GM19438 (cell line): ENCODE results near the gene ERRFI1.
A peak's percentile ranks its signal among the peaks of the same experiment; 100 is the strongest.

Experiments used
- ATAC-seq: cut with Tn5 transposase; IDR thresholded peaks from one replicate; pipeline ENCODE4 v1.9.1; 2021; ENCODE audit warnings: low read depth; ENCODE audit not compliant: unreplicated experiment

The ERRFI1 gene

DNA sequence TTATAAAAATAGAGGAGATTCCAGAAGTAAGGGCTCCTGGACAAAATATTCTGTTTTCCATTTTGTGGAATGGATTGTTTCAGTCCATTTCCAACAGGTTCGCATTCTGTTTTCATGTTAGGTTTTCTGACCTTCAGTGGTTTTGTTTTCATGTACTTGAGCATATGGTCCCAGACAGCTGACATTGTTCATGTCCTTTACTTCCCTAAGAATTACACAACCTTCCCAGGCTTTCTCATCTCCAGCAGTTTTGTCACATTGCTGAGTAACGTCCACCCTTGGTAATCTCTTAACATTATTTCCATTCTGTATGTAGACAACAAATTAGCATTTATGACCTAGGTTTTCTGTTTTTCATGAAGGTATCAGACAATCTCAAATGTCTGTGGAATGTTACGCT lies 21.0 kb upstream of the ERRFI1 start:
- no peak for ATAC-seq

DNA sequence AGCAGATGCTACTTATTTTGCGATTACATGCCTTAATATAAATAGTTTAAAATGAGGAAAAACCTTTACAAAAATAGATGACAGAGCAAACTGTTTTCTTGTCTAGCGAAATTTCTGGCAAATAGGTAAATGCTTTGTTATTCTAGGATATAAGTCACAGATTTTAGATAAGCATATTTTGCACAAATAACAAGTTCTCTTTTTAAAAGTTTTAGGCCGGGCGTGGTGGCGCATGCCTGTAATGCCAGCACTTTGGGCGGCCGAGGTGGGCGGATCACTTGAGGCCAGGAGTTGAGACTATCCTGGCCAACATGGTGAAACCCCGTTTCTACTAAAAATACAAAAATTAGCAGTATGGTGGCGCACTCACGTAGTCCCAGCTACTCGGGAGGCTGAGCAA lies 20.3 kb upstream of the ERRFI1 start:
- no peak for ATAC-seq

DNA sequence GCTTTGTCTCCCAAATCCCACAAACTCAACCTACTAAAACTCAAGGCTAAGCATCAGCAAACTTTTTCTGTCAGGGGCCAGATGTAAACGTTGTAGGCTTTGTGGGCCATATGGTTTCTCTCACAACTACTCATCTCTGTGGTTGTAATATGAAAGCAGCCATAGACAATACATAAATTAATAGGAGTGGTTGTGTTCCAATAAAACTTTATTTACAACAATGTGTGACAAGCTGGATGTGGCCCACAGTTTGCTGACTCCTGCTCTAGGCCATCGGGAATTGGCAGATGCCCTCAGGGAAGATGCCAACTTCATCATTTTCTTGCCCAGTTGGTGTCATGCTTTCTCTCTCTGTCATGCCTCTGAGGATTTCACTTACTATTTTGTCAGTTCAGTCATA lies 17.5 kb upstream of the ERRFI1 start:
- no peak for ATAC-seq

DNA sequence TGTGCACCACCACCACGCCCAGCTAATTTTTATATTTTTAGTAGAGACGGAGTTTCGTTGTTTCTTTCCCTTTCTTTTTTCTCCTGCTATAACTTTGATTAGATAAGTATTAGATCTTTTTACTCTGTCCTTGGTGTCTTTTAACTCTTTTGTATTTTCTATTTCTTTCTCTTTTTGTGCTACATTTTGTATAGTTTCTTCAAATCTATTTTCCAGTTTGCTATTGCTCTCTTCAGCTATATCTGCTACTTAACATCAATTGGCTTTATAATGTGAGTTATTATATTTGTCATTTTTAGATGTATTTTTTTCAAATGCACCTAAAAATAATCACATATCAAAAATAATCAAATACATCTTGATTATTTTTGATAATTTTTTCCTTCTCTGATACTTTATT lies 16.0 kb upstream of the ERRFI1 start:
- ATAC-seq = no peak

DNA sequence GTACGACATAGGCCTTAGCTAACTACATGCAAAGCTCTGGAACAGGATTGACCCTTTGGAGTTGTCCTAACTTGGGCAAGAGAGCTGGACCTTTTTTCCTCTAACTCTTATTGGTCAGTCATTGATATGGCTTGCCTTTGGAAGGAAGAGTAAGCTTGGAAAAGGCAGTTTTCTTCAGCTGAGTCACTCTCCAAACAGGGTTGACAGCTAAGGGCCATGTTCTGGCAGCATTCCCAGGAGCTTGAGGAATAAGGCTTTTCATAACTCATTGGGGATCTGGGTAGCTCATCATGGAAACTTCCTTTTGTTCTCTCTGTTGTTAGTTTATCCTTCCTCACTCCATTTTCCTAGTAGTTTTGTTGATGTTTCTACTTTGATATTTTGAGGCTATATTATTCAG lies 14.5 kb upstream of the ERRFI1 start:
- no peak for ATAC-seq

DNA sequence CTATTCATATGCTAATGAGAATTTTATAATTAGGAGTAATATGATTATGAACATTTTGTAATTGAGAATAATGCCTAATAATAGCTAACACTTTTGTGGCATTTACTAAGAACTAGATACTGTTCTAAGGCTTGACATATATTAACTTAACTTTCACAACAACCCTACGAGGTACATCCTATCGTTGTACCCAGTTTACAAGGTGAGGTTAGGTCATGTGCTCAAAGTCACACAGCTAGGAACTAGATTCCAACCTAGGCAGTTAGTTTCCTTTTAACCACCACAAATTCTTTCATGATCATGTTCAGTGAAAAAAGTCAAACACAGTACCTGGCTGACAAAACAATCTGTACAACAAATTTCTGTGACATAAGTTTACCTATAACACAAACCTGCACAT lies 13.0 kb upstream of the ERRFI1 start:
- ATAC-seq = no peak

DNA sequence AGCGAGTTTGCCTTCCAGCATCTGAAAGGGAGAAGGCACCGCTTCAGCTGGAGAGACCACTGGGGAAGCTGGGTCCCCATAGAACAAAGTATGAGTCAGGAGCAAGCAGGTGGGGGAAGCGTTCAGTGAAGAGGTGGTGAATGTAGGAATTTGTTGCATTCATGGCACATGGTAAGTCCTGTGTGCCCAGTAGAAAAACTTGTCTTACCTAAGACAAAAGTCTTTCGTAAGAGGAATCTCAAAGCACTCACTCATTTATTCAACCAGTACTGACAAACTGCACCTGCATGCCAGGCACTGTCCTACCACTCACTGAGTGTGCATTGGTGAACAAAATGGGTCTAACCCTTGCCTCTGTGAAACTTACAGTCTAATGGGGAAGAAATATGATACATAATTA lies 9.2 kb upstream of the ERRFI1 start:
- ATAC-seq = no peak

DNA sequence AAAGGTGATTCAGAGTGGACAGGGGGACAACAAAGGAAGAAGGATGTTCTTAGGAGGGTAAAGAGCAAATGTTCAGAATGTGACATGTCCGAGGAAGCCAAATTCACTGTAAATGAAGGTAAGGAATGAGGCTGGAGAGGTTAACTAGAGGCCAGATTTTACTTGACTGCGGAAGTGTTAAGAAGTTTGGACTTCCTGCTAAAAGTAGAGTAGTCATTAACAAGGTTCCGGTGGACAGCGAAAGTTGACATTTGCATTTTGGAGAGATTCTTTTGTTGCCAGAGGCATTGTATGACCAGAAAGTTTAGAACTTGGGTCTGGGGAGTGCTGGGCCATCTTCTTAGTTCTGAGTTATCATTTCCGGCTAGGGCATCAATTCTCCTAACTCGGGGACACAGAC lies 7.2 kb upstream of the ERRFI1 start:
- no peak for ATAC-seq

DNA sequence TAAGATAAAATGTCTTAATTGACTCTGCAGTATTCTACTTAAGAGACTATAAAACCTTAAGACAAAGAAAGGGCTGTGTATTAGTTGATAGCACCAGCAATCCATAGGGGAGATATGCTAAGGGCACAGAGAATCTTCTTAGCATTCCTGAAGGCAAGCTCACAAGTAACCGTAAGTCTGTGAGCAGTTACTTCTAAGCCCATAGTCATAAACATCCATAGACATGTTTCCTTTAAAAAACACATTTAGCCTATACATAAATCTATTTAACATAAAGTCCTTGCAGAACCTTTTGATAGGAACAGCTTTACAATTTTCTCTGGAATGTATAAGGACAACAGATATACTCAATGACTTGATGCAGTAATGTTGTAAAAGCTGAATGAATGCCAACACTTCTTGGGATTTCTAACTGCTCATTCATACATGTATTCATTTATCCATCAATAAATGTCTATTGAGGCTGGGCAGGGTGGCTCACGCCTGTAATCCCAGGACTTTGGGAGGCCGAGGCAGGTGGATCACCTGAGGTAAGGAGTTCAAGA lies 6.3 kb upstream of the ERRFI1 start:
- no peak for ATAC-seq

DNA sequence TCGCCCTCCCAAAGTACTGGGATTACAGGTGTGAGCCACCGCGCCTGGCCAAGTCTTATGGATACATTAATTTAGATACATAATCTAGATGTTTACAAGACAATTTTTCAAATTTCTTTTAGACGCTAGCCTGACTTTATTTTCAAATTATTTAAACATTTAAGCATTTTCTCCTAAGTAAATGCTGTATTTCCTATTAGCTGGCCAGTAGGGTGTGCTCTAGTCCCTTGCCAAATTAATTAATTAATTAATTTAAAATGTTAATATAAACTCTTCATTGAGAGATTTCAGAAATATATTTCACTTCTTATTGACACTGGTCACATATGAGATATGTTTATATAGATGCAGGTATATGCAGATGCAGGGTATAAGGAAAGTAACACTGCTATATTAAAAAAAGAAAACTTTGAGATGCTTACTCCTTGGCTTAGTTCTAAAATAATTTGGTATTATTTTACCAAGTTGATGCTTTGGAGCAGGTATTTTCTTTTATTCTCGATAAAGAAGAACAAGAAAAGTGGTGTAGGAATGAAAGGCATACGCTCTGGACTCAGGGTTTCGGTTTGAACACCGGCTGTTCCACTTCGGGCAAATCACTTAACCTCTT lies 5.2 kb upstream of the ERRFI1 start:
- no peak for ATAC-seq

DNA sequence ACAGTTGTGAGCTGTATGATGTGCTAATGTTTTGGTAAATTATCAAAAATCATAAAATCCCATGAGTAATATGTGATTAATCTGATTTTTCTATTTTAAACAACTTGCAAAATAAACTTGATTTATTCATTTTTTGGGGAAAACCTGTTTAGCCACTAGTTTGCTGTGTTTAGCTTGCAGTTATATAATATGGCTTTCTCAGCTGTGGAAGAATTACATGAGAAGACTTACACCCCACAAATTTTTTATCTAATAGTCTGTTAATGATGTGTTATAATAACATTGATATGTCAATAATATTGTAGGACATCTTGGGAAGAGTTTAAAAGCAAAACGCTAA lies 2.4 kb upstream of the ERRFI1 start:
- ATAC-seq = no peak

DNA sequence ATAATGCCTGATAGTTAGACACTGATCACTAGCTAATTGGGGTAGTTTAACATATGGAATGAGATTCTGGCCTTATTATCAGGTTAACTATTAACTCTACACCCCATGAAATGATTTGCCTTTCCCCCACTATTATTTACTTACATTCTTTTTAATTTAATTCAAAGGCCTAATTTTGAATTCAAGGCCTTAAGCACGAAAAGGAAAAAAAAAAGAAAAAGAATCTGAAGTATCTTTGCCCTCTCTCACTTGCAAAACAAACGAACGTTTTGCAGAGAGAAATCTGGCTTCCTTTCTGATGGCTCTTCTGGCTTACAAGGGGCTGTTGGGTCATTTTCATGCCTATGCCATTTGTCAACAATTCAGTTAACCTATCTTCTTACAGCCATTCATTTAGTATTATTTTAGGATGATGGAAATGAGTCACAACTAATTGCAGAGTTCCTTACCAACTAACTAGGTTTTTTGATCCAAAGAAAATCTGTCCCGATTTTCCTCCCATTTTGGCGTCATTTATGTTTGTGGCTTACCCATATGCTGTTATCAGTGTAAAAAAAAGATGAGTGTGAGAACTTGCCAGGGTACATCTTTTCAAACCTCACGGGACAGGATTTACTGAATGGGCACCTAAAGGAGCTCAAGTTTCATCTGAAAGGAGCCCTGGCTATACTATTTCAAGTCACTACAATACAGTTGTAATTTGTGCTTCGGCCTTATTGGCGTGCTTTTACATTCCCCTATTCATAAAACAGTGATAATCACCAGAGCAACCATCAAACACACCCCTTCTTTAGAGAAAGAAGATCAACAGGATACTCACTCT lies 1.9 kb upstream of the ERRFI1 start:
- no peak for ATAC-seq

DNA sequence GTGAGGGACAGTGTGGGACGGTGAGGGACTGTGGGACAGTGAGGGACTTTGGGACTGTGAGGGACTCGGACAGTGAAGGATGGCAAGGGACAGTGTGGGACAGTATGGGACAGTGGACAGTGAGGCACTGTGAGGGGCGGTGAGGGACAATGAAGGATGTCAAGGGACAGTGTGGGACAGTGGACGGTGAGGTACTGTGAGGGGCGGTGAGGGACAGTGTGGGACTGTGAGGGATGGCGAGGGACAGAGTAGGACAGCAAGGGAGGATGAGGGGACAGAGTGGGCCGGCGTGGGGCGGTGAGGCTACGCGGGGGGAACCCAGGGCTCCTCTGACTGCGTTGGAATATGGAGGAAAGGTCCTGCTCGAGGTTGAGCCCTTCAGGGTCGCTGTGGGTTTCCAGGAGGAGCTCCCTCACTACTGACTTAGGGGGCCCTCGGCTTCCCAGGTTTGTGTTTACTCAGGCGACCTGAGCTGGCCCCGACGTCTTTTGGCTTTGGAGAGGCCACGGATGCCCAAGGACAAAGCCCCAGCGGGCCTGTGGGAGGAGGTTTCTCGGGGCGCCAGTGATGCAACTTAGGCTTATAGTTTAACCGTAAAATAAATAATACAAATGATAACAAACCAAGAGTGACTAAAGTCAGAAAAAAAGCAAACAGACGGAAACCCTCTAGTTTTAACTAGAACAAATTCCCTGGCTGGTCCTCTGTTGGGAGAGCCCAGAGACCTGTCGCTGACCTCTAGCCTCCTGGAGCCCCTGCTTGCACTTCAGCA lies 1.1 kb upstream of the ERRFI1 start:
- ATAC-seq = no peak

DNA sequence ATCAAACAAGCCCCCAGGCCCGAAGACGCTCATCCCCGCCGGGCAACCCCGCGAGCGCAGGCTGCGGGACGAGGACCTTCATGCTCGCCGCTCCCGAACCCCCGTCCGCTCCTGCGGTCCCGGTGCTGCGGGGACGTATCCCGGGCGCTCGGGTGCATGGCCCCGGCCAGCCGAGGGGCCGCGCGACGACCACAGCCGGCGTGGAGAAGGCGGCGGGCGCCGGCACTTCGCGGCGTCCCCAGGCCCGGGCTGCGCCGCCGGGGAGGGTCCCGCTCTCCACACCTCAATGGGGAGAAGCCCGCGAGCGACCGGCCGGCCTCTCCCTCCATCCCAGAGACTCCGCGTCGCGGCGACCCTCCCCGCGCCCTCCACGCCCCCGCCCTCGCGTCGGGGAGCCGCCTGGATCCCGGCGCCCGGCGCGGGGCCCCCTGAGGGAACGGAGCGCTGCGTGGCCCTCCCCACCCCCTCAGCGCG lies 401 bp downstream of the ERRFI1 start:
- peak; percentile 12 for ATAC-seq

DNA sequence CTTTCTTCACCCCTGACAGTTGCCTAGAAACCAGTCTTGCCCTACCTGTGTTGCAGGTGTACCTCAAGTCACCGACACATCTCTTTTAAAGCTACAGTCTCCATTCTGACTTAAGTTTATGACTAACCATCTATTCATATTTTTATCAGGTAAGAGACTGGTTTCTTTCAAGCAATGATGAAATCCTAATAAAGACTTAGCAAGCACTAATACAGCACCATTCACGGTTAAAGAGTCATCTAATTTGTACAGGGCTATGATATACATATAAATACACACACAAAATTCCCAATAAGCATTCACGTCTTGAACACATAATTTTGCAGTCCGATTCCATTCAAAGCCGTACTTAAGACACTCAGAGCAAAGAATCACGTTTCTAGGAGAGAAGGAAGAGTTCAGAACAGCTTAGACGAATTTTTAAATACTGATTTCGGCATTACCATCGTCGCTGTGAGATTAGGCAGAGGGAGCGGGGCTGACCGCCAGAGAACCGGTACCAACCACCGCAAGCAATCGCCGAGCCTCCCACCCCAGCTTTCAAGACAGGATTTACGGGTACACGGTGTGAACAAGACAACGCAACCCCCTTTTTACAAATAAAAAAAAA lies 943 bp downstream of the ERRFI1 start:
- ATAC-seq = no peak

DNA sequence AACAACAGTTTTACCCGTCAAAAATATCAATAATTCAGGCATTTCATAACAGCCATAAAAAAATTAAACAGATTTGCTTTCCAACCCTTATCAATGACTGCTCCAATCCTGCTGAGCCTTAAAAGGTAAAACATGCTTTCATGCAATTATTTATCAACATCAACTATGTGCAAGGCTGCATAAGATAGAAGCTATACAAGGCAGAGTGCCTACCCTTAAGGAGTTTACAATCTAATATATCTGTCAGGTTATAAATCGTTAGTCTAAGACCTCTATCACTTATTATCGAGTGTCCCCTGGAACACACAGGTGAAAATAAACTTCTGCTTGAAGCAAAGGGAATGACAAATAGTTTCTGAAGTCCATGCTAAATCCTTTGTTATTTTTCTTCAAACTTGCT lies 1.8 kb downstream of the ERRFI1 start:
- ATAC-seq = no peak

DNA sequence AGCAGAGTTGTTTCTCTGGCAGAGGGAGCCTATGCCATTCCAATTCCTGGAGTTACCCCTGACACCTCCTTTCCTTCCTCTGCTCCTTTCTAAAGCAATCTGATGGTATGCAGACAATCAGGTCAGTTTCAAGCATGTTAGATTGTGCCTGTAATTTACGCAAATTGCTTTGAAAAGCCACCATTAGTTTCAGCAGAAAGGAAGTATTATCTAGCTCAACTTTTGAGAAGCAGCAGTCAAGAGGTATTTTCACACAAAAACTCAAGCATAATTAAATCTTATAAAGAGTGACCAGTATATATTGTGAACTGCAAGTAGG lies 2.2 kb downstream of the ERRFI1 start:
- ATAC-seq = no peak

DNA sequence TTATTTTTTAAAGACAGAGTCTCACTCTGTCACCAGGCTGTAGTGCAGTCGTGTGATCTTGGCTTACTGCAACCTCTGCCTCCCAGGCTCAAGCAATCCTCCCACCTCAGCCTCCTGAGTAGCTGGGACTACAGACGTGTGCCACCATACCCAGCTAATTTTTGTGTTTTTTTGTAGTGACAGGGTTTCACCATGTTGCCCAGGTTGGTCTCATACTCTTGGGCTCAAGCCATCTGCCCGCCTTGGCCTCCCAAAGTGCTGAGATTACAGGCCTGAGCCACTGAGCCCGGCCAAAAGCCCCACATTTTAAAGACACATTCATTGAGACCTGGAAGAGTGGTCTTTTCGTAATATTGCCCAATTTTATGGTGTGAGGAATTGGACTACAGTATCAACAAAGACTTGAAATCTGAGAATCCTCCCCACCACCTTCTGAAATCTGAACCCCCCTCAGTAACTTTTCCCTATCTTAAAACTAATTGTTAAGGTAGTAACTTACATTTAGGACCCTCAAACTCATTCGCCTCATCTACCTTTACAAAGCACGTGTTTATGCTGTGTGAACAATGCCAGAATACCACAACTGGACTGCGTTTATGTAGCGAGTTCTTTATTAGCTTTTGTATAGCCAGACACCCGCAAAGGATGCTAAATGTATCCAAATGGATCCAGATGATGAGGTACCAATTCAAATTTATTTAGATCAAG lies 2.7 kb downstream of the ERRFI1 start:
- no peak for ATAC-seq

DNA sequence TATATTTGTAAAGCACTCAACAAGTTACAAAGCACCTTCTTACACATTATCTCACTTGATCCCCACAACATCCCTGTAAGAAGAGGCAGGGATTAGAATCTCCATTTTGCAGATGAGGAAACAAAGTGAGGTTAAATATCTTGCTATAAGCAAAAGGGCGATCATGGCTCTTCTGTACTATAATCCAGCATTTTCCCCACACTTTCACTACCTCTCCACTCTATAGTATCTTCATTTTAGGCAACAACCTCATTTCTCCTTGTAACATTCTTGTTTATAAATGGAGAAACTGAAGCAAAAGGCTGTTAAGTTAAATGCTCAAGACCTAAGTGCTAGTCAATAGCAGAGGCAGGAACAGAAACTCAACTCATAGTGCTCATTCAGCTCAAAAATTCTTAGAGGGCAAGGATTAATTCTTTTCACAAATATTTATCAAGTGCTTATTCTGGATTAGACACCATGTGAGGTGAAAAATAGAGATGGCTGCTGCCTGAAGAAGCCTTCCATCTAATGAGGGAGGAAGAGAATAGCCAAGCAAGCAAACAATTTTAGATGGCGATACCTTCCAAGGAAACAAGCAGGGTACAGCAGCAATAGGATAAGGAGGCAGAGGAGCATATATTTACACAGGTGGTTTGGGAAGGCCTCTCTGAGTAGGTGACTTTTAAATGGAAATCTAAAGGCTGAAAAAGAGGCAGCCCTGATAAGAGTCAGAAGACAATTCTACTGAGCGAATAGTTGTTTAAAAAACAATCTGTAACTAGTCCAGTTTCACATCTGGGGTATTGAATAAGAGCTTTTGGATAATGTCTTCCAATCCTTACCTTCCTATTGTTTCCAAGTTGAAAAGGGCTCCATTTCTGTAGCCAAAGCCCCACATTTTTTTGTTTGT lies 3.5 kb downstream of the ERRFI1 start:
- ATAC-seq = no peak
